HG02943 (cell line): ENCODE data around the gene KRTAP2-3.
"Not testable (repeated sequence)": the region's sequence is repeated elsewhere in the genome, so short reads cannot be mapped to it uniquely, and the experiment has no call there.

Experiments used
- ATAC-seq: cut with Tn5 transposase; IDR thresholded peaks from one replicate; pipeline ENCODE4 v1.9.1; 2021; ENCODE audit warnings: mild to moderate bottlenecking, low read depth, moderate library complexity; ENCODE audit not compliant: unreplicated experiment

Gene KRTAP2-3, protein sequence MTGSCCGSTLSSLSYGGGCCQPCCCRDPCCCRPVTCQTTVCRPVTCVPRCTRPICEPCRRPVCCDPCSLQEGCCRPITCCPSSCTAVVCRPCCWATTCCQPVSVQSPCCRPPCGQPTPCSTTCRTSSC

DNA sequence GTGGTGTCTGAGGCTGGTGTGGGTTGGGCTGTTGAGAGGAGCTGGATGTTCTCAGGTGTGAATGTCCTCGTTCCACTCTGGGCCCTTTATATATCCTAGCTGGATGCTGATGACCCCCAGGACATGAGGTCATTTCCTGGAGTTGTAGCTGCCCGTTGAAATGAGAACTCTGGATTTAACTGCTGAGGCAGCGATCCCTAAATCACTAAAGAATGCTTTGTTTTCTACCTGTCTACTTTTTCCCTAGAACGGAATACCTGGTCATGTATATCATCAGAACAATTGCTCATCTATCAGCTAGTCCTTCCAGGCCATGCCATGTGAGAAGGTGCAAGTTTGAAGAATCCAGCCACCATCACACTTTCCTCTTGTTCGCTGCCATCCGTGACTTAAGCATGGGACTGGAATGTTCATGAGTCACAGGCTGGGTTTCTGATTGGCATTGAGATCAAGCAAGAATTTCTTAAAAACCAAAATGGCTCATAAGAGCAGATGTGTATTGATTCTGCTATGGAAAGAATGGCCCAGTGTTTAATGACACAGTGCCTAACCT is at the start of gene KRTAP2-3:
KRTAP2-3 (minus strand) TSS at position 63 of the 553 bp plus-strand sequence. CDS start 64 bp downstream, outside the sequence.
- ATAC-seq = no peak

DNA sequence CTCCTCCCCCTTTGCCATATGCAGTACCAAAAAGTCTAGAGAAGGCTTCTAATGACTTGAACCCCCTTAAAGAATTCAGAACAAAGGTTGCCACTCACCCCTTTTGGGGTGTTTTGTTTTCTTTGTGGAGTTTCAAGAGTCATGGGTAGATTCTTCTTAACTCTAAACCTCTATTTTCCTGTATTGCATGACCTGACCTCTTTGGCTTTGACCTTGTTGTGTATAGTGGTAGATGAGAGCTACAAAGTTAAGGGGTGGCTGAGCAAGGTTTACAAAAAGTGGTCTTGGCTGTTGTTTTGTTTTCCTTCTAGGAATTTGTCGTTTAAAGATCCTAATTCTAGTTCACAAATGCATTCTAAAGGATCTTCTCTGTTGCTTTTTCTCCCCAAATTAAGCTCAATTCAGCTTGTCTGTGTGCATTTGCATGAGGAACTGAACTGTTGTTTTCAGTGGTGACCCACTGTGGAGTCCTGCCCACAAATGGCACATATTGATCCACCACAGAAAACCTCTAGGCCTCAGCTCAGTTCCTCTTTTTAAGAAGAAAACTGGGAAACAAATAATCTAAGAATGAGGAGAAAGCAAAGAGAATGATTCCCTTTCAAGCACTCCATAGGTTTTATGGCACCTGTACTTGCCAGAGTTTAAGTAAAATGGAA is 48.9 kb upstream of the KRTAP2-3 start:
- not testable (repeated sequence) for ATAC-seq

DNA sequence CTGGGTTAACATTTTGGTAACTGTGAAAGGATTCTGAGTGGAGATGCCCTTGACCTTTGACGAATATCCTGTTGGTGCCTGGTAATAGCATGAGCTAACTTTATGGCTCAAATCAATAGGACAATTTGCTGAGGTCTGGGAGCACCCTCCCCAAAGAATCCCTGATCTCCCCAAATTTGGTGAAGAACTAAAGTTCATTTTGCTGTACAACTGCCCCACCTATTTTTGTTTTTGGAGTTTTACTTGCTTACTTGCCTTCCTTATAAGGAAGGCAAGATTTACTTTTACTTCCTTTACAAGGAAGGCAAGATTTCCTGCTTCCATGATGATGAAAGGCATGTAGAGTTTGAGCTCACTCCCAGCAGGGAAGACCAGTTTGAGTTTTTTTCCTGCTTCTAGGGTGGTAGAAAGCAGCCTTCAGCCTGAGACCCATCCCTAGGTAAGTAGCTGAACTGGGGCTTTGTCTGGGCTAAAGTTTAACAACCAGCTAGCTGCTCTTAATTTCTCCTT is 48.1 kb upstream of the KRTAP2-3 start:
- no peak for ATAC-seq

DNA sequence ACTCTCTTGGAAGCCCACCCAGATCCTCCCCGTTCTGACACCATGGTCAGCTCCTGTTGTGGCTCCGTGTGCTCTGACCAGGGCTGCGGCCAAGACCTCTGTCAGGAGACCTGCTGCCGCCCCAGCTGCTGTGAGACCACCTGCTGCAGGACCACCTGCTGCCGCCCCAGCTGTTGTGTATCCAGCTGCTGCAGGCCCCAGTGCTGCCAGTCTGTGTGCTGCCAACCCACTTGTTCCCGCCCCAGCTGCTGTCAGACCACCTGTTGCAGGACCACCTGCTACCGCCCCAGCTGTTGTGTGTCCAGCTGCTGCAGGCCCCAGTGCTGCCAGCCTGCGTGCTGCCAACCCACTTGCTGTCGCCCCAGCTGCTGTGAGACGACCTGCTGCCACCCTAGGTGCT is 45.4 kb upstream of the KRTAP2-3 start, which contains the start of gene KRTAP4-9:
KRTAP4-9 (plus strand) TSS at position 43 of the 400 bp plus-strand sequence; CDS start at position 43, 0 bp downstream.
- ATAC-seq = not testable (repeated sequence)

DNA sequence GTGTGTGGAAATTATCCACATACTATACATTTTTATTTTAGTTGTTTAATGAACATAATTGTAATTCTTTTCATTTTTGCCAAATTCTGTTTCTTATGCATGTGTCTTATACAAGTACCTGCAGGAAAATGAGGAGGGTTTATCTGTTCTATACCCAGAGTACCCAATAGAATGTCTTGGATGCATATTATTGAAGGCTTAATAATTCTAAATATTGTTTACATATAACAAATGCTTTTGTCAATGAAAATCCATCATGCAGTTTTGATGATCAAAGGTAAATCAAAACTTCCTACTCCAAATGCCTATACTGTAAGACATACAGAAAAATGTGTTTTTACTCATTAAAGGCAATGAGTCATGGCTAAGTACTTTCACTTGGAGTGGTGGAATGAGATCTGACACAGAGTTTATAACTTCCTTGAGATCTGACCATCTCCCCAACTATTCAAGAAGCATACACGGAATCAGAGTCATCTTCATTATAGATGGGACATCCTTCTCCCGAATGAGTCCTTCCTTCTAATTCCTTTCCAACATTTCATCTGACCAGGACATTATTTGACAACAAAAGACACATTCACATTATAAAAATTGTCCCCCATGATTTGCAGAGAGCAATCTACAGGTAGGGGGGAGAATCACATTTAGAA is 44.6 kb upstream of the KRTAP2-3 start:
- ATAC-seq = not testable (repeated sequence)

DNA sequence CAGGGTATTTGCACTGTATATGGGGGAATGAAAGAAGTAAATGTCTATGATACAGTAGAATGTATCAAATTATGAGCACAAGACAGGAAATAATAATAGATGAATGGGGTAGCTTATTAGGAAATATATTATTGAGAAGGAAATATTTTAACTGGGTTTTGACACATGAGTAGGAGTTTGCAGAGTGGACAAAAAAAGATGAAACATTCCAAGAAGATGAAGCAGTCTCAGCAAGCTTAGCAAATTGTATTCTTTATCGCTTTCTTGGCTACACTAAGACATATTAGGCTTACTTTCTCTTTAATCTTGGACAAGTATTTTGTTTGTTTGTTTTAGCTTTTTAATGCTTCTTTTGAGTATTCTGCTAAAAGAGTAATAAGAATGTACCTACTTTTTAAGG is 44.0 kb upstream of the KRTAP2-3 start:
- no peak for ATAC-seq

DNA sequence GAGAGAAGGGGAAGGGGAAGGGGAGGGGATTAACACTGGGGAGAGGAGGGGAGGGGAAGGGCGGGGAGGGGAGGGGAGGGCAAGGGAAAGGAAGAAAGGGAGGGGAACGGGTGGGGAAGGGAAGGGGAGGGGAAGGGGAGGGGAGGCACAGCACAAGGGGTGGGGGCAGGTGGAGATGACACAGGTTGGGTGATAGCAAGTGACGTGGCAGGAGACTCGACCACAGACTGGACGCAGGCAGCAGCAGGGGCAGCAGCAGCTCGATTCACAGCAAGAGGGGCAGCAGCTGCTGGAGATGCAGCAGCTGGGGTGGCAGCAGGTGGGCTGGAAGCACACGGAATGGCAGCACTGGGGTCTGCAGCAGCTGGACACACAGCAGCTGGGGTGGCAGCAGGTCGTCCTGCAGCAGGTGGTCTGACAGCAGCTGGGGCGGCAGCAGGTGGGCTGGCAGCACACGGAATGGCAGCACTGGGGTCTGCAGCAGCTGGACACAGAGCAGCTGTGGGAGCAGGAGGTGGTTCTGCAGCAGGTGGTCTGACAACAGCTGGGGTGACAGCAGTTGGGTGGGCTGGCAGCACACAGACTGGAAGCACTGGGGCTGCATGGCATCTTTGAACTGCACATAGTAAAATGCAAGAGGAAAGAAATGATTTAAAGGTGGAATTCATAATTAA is 41.8 kb upstream of the KRTAP2-3 start, which contains the start of gene KRTAP4-16:
KRTAP4-16 (minus strand) TSS at position 624 of the 674 bp plus-strand sequence; CDS start at position 624, 0 bp downstream.
- ATAC-seq = no peak

DNA sequence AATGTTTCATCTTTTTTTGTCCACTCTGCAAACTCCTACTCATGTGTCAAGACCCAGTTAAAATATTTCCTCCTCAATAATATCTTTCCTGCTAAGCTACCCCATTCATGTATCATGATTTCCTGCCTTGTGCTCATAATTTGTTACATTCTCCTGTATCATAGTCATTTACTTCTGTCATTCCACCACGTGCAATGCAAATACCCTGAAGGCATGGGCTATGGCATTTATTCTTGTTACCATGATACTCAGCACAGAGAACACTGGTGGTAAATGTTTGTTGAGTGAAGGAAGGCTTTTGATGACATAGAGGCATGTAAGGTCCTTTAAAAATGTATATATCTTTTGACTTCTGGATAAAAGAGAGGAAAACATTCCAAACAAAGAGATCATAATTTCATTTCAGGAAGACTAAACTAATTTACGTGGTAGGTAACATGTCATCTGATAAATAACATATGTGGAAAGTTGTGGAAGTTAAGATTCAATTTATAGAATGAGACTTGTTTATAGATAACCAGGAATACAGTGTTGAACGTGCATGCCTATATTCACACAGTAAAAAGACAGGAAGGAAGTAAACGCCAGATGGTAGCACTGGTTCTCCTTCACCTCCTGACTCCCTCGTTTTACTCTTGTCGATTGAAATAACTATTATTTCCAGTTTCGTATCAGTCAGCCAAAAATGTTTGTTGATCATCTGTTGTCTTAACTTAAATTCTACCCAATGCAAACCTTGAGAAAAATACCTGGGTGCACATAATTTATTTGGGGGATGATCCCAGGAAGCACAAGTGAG is 40.0 kb upstream of the KRTAP2-3 start:
- ATAC-seq = not testable (repeated sequence)

DNA sequence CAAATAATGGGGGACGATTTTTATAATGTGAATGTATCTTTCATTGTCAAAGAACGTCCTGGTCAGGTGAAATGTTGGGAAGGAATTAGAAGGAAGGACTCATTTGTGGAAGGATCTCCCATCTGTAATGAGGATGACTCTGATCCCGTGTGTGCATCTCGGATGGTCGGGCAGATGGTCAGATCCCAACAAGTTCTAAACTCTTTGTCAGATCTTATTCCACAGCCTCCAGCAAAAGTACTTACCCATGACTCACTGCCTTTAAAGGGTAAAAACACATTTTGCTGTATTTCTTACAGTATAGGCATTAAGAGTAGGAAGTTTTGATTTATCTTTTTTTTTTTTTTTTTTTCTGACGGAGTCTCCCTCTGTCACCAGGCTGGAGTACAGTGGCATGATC is 38.6 kb upstream of the KRTAP2-3 start:
- no peak for ATAC-seq

DNA sequence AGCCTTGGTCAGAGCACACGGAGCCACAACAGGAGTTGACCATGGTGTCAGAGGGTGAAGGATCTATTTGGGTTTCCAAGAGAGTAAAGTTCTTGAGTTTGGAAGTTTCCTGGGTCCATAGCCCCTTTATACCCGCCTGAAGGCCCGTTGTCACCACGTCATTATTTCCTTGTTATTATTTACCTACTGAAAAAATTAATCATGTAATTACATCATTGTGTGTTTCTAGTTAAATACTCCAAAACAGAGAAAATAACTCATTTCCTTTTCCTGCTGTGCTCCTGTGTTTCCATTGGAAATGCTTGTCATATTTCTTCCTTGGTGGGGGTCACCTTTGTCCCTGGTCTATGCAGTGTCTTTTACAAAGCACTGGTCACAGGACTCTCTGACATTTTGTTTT is 38.1 kb upstream of the KRTAP2-3 start, which contains the start of gene KRTAP4-8:
KRTAP4-8 (minus strand) TSS at position 101 of the 400 bp plus-strand sequence; CDS start at position 43, 58 bp downstream.
- no peak for ATAC-seq

DNA sequence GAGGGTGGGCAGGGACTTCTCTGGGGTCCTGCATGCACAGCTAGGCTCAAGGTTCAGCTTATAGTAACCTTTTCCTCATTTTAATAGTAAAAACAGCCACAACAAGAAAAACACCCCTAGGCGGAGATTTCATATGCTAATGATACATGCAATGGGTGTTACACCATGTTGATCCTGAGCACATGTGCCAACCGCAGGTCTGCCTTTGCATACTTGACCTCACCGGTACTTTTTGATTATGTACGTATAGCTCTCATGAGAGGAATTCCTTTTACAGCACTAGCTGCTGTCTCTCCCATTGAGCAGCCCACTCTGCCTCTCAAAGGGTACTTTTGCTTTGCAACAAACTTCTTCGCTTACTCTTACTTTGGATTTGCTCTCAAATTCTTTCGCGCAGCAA is 36.1 kb upstream of the KRTAP2-3 start:
- no peak for ATAC-seq

DNA sequence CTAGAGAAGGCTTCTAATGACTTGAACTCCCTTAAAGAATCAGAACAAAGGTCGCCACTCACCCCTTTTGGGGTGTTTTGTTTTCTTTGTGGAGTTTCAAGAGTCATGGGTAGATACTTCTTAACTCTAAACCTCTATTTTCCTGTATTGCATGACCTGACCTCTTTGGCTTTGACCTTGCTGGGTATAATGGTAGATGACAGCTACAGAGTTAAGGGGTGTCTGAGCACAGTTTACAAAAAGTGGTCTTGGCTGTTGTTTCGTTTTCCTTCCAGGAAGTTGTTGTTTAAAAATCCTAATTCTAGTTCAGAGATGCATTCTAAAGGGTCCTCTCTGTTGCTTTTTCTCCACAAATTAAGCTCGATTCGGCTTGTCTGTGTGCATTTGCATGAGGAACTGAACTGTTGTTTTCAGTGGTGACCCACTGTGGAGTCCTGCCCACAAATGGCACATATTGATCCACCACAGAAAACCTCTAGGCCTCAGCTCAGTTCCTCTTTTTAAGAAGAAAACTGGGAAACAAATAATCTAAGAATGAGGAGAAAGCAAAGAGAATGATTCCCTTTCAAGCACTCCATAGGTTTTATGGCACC is 28.9 kb upstream of the KRTAP2-3 start:
- ATAC-seq = not testable (repeated sequence)

DNA sequence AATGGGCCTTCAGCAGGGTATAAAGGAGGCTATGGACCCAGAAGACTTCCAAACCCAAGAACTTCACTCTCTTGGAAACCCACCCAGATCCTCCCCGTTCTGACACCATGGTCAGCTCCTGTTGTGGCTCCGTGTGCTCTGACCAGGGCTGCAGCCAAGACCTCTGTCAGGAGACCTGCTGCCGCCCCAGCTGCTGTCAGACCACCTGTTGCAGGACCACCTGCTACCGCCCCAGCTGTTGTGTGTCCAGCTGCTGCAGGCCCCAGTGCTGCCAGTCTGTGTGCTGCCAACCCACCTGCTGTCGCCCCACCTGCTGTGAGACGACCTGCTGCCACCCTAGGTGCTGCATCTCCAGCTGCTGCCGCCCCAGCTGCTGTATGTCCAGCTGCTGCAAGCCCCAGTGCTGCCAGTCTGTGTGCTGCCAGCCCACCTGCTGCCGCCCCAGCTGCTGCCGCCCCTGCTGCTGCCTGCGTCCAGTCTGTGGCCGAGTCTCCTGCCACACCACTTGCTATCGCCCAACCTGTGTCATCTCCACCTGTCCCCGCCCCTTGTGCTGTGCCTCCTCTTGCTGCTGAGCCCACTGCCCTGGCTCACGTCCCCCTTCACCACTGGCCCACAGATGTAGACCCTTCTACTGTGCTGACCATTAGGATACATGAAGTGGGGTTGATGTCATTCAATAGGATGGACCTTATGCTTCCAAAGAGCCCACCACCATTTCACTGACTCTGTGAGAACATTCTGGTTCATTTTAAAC is 24.4 kb upstream of the KRTAP2-3 start, which contains the start of gene KRTAP4-7:
KRTAP4-7 (plus strand) TSS at position 51 of the 757 bp plus-strand sequence; CDS start at position 108, 57 bp downstream.
- not testable (repeated sequence) for ATAC-seq

DNA sequence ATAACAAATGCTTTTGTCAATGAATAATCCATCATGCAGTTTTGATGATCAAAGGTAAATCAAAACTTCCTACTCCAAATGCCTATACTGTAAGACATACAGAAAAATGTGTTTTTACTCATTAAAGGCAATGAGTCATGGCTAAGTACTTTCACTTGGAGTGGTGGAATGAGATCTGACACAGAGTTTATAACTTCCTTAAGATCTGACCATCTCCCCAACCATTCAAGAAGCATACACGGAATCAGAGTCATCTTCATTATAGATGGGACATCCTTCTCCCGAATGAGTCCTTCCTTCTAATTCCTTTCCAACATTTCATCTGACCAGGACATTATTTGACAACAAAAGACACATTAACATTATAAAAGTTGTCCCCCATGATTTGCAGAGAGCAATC is 23.5 kb upstream of the KRTAP2-3 start:
- not testable (repeated sequence) for ATAC-seq

DNA sequence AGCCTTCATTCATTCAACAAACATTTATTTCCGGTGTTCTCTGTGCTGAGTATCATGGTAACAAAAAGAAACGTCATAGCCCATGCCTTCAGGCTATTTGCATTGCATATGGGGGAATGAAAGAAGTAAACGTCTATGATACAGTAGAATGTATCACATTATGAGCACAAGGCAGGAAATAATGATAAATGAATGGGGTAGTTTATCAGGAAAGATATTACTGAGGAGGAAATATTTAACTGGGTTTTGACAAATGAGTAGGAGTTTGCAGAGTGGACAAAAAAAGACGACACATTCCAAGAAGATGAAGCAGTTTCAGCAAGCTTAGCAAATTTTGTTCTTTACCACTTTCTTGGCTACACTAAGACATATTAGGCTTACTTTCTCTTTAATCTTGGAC is 22.7 kb upstream of the KRTAP2-3 start:
- no peak for ATAC-seq

DNA sequence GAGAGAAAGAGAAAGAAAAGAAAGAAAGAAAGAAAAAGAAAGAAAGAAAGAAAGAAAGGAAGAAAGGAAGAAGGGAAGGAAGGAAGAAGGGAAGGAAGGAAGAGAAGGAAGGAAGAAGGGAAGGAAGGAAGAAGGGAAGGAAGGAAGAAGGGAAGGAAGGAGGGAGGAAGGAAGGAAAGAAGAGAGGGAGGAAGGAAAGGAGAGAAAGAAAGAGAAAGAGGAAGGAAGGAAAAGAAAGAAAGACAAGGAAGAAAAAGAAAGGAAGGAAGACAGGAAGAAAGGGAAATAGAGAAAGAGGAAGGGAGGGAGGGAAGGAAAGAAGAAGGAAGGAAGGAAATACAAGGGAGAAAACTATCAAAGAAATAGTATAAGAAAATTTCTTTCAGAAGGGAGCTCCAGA is 16.9 kb upstream of the KRTAP2-3 start:
- no peak for ATAC-seq

DNA sequence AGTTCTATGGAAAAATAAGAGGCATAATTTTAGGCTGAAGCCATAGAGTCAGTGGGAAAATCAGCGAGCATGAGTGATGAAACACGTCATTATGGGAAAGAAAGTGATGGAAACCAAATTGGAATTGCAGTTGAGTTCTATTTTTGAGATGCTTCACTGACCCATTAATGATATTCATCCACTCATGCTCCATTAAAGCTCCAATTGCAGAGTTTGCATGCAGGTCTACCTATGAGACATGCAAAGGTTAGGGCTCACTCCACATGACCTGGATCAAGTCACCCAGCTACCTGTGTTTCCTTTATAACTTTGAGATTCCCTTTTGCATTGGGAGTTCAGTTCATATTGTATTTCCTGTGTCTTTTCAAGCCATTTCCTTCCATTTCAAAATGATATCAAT is 13.8 kb upstream of the KRTAP2-3 start:
- no peak for ATAC-seq

DNA sequence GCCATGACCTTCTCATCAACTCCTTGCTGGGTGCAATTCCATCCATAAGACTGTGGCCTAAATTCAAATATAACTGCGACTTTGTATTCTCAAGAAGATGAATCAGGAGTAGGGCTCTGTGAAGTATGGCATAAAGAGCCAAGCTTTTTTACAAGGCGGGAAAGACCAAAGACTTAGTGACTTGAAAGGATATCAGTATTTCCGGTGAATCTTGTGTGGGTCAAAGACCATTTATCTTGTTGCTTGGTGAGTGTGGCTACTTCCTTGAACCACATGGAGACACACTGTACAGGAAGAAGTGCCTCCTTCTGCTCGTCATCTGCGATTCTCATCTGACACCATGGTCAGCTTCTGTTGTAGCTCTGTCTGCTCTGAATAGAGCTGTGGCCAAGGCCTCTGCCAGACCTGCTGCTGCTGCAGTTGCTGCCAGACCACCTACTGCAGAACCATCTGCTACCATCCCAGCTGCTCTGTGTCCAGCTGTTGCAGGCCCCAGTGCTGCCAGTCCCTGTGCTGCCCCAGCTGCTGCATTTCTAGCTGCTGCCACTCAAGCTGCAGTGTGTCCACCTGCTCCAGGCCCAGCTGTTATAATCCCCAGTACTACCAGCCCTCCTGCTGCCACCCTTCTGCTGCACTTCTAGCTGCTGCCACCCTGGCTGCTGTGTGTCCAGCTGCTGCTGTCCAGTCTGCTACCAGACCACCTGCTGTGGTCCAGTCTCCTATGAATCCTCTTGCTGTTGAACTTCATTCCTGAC is 11.9 kb upstream of the KRTAP2-3 start:
- ATAC-seq = no peak
